Muscle layer of duodenum (tissue), 2 donors: ENCODE measurements around the gene EPHB2.

ENCODE experiments used
- H3K27ac ChIP-seq: one replicate; pipeline ENCODE4 v1.7.0; 2013; ENCODE audit warnings: mild to moderate bottlenecking, low read length
- H3K27me3 ChIP-seq: one replicate; pipeline ENCODE4 v1.7.0; 2013; ENCODE audit warnings: low read depth, mild to moderate bottlenecking, control low read depth, low read length
- H3K36me3 ChIP-seq, 2 donors: one replicate each; pipeline ENCODE4 v1.7.0; 2013; ENCODE audit warnings: low read length in 2 of 2, control low read depth in 1 of 2, mild to moderate bottlenecking in 1 of 2; ENCODE audit not compliant: insufficient read depth in 2 of 2, control insufficient read depth in 1 of 2
- H3K4me1 ChIP-seq, 2 donors: one replicate each; pipeline ENCODE4 v1.7.0; 2013; ENCODE audit warnings: low read length in 2 of 2, mild to moderate bottlenecking in 2 of 2, control low read depth in 1 of 2, moderate library complexity in 1 of 2; ENCODE audit not compliant: insufficient read depth in 2 of 2, control insufficient read depth in 1 of 2
- H3K4me3 ChIP-seq, 2 donors: one replicate each; pipeline ENCODE4 v1.7.0; 2013; ENCODE audit warnings: low read length in 2 of 2, low read depth in 1 of 2, mild to moderate bottlenecking in 1 of 2
- H3K9me3 ChIP-seq, 2 donors: one replicate each; pipeline ENCODE4 v1.7.0; 2013; ENCODE audit warnings: low read length in 2 of 2, control low read depth in 1 of 2, mild to moderate bottlenecking in 1 of 2; ENCODE audit not compliant: control insufficient read depth in 1 of 2
- donor health status: healthy.

The EPHB2 gene

GRCh38 chr1:22816067-22816775, 105.6 kb downstream of the EPHB2 start:
- H3K4me3 ChIP-seq, result no peak overlapping the region
- H3K9me3 ChIP-seq, result no peaks in the 10 kb centered on the region
- no peak overlapping the region for H3K27ac ChIP-seq
- H3K36me3 ChIP-seq, result no peaks in the 10 kb centered on the region
- H3K4me1 ChIP-seq, result peaks cover 0 to 15% of the 10 kb centered on the region in 2 donors
- no peaks in the 10 kb centered on the region for H3K27me3 ChIP-seq

- Histone ChIP-seq H3K27me3 (no peaks in the 10 kb centered on the region), H3K4me3 (no peak overlapping the region), H3K4me1 (peaks cover 0 to 15% of the 10 kb centered on the region in 2 donors), H3K27ac (no peak overlapping the region), H3K36me3 (no peaks in the 10 kb centered on the region), H3K9me3 (no peaks in the 10 kb centered on the region)
These were observed 106.2 kb downstream of the EPHB2 start for GRCh38 chr1:22816803-22817202.

- no peak overlapping the region for H3K4me3 ChIP-seq
- no peaks in the 10 kb centered on the region for H3K27me3 ChIP-seq
- no peaks in the 10 kb centered on the region for H3K9me3 ChIP-seq
- peaks cover 0 to 15% of the 10 kb centered on the region in 2 donors for H3K4me1 ChIP-seq
- H3K27ac ChIP-seq, result no peak overlapping the region
- no peaks in the 10 kb centered on the region for H3K36me3 ChIP-seq
These were observed 106.8 kb downstream of the EPHB2 start for GRCh38 chr1:22817462-22817861.

- H3K4me1 ChIP-seq, result peaks cover 0 to 15% of the 10 kb centered on the region in 2 donors
- no peak overlapping the region for H3K4me3 ChIP-seq
- H3K9me3 ChIP-seq, result no peaks in the 10 kb centered on the region
- H3K36me3 ChIP-seq, result no peaks in the 10 kb centered on the region
- no peaks in the 10 kb centered on the region for H3K27me3 ChIP-seq
- no peak overlapping the region for H3K27ac ChIP-seq
These were observed 107.6 kb downstream of the EPHB2 start for GRCh38 chr1:22818061-22818770.

GRCh38 chr1:22819361-22819760, 108.7 kb downstream of the EPHB2 start:
- H3K27ac ChIP-seq, result no peak overlapping the region
- no peaks in the 10 kb centered on the region for H3K9me3 ChIP-seq
- no peaks in the 10 kb centered on the region for H3K36me3 ChIP-seq
- H3K4me3 ChIP-seq, result no peak overlapping the region
- H3K27me3 ChIP-seq, result no peaks in the 10 kb centered on the region
- H3K4me1 ChIP-seq, result peaks cover 0 to 14% of the 10 kb centered on the region in 2 donors

GRCh38 chr1:22821027-22821426, 110.4 kb downstream of the EPHB2 start:
- H3K36me3 ChIP-seq, result no peaks in the 10 kb centered on the region
- H3K27me3 ChIP-seq, result no peaks in the 10 kb centered on the region
- H3K9me3 ChIP-seq, result no peaks in the 10 kb centered on the region
- H3K27ac ChIP-seq, result no peak overlapping the region
- peaks cover 0 to 8% of the 10 kb centered on the region in 2 donors for H3K4me1 ChIP-seq
- no peak overlapping the region for H3K4me3 ChIP-seq

- H3K4me1 ChIP-seq, result peaks cover 3 to 5% of the 10 kb centered on the region in 2 donors
- no peak overlapping the region for H3K4me3 ChIP-seq
- H3K27me3 ChIP-seq, result no peaks in the 10 kb centered on the region
- no peaks in the 10 kb centered on the region for H3K36me3 ChIP-seq
- no peaks in the 10 kb centered on the region for H3K9me3 ChIP-seq
- H3K27ac ChIP-seq, result no peak overlapping the region
These were observed 111.7 kb downstream of the EPHB2 start for GRCh38 chr1:22822371-22822770.

- H3K4me1 ChIP-seq, result peaks cover 3 to 24% of the 10 kb centered on the region in 2 donors
- no peaks in the 10 kb centered on the region for H3K27me3 ChIP-seq
- no peak overlapping the region for H3K4me3 ChIP-seq
- no peaks in the 10 kb centered on the region for H3K9me3 ChIP-seq
- H3K27ac ChIP-seq, result no peak overlapping the region
- no peaks in the 10 kb centered on the region for H3K36me3 ChIP-seq
These were observed 113.8 kb downstream of the EPHB2 start for GRCh38 chr1:22824466-22824865.

- Histone ChIP-seq H3K4me1 (peaks cover 3 to 28% of the 10 kb centered on the region in 2 donors), H3K27ac (no peak overlapping the region), H3K4me3 (no peak overlapping the region), H3K36me3 (no peaks in the 10 kb centered on the region), H3K27me3 (no peaks in the 10 kb centered on the region), H3K9me3 (no peaks in the 10 kb centered on the region)
These were observed 114.3 kb downstream of the EPHB2 start for GRCh38 chr1:22824975-22825374.

GRCh38 chr1:22825486-22826189, 115.0 kb downstream of the EPHB2 start:
- Histone ChIP-seq H3K27me3 (no peaks in the 10 kb centered on the region), H3K4me1 (peaks cover 3 to 28% of the 10 kb centered on the region in 2 donors), H3K4me3 (no peak overlapping the region), H3K9me3 (no peaks in the 10 kb centered on the region), H3K36me3 (no peaks in the 10 kb centered on the region), H3K27ac (no peak overlapping the region)
